ENCODE measurements around the gene OGG1.
A peak's percentile ranks its signal among the peaks of the same experiment; 100 is the strongest.

Gene OGG1

DNA sequence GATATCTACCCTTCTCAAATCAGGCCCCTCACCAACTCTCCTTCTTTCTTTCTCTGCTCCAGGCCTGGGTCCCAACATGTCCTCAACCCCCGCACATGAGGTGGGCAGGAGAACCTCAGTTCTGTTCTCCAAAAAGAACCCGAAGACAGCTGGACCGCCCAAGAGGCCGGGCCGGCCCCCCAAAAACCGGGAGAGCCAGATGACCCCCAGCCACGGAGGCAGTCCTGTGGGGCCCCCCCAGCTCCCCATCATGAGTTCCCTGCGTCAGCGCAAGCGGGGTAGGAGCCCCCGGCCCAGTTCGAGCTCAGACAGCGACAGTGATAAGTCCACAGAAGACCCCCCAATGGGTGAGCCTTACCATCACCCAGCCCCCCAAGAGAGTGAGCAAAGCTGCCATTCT is 5.6 kb upstream of the OGG1 start:
- Histone ChIP-seq H3K27me3 (ENCODE audit: control insufficient read depth, insufficient read depth, low read length) (no peaks in the 10 kb centered on the region), H3K4me1 (ENCODE audit: control insufficient read depth, insufficient read depth, low read length) (no peaks in the 10 kb centered on the region), H3K4me3 (ENCODE audit: low read length) (no peak overlapping the region), H3K9me3 (ENCODE audit: control insufficient read depth, insufficient read depth, low read length) (no peaks in the 10 kb centered on the region), H3K27ac (ENCODE audit: low read length) (no peak overlapping the region), H3K36me3 (ENCODE audit: control insufficient read depth, insufficient read depth, low read length) (peaks cover 63% of the 10 kb centered on the region)
- DNase-seq (ENCODE audit: low read depth, low spot score), result no peak
- WGBS (ENCODE audit: insufficient coverage, insufficient read length), result no CpG with 5 or more reads among the region's 13 CpGs

DNA sequence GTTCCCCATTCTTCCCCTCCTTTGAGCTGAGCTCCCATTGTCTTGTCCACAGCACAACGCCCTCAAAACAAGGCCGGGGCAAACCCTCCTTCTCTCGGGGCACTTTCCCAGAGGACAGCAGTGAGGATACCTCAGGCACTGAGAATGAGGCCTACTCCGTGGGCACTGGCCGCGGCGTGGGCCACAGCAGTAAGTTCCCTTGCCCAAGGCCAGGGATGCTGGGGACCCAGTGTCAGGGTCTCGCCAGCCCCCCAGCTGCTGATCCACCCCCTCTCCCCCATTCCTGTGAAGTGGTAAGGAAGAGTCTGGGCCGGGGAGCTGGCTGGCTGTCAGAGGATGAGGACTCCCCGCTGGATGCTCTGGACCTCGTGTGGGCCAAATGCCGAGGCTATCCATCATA is 4.2 kb upstream of the OGG1 start:
- Histone ChIP-seq H3K27me3 (ENCODE audit: control insufficient read depth, insufficient read depth, low read length) (no peaks in the 10 kb centered on the region), H3K4me1 (ENCODE audit: control insufficient read depth, insufficient read depth, low read length) (no peaks in the 10 kb centered on the region), H3K27ac (ENCODE audit: low read length) (no peak overlapping the region), H3K4me3 (ENCODE audit: low read length) (no peak overlapping the region), H3K36me3 (ENCODE audit: control insufficient read depth, insufficient read depth, low read length) (peaks cover 54% of the 10 kb centered on the region), H3K9me3 (ENCODE audit: control insufficient read depth, insufficient read depth, low read length) (no peaks in the 10 kb centered on the region)
- no peak for DNase-seq (ENCODE audit: low read depth, low spot score)
- WGBS (ENCODE audit: insufficient coverage, insufficient read length), result no CpG with 5 or more reads among the region's 12 CpGs

DNA sequence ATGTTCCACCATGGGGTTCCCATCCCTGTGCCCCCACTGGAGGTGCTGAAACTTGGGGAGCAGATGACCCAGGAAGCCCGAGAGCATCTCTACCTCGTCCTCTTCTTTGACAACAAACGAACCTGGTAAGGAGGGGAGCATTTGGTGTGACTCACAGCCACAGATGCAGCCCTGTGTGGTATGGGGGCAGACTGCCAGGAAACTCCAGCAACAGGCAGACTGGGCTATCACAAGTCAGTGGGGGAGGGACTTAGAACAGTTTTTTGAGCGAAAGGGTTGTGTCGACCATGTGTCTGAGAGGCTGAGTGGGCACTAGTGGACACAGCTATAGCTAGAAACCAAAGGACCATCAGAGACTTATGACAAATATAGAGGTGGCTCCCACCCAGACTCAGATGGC is 3.4 kb upstream of the OGG1 start:
- whole genome bisulfite sequencing (ENCODE audit: insufficient coverage, insufficient read length), result no CpG with 5 or more reads among the region's 5 CpGs
- Histone ChIP-seq H3K4me3 (ENCODE audit: low read length) (no peak overlapping the region), H3K36me3 (ENCODE audit: control insufficient read depth, insufficient read depth, low read length) (peaks cover 50% of the 10 kb centered on the region), H3K4me1 (ENCODE audit: control insufficient read depth, insufficient read depth, low read length) (no peaks in the 10 kb centered on the region), H3K9me3 (ENCODE audit: control insufficient read depth, insufficient read depth, low read length) (no peaks in the 10 kb centered on the region), H3K27ac (ENCODE audit: low read length) (no peak overlapping the region), H3K27me3 (ENCODE audit: control insufficient read depth, insufficient read depth, low read length) (no peaks in the 10 kb centered on the region)
- DNase-seq (ENCODE audit: low read depth, low spot score), result no peak

DNA sequence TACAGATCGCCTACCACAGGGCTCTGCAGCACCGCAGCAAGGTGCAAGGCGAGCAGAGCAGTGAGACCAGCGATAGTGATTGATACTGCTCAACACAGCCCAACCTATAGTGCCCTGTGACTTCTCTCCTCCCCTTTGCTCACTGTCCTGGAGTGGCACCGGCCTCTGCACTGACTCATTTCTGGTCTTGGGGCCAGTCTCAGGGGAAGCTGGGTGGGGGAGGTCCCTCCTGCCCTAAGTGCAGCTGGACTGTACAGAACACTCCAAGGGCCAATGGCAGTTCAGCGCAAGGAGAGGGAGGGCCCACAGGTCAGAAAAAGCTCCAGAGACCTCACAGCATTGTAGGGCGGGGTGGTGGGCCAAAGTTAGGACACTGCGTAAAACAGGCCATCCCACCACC is 2.5 kb upstream of the OGG1 start:
- no peaks in the 10 kb centered on the region for H3K4me1 ChIP-seq (ENCODE audit: control insufficient read depth, insufficient read depth, low read length)
- no peak overlapping the region for H3K4me3 ChIP-seq (ENCODE audit: low read length)
- no peaks in the 10 kb centered on the region for H3K27me3 ChIP-seq (ENCODE audit: control insufficient read depth, insufficient read depth, low read length)
- H3K36me3 ChIP-seq (ENCODE audit: control insufficient read depth, insufficient read depth, low read length), result peaks cover 49% of the 10 kb centered on the region
- H3K9me3 ChIP-seq (ENCODE audit: control insufficient read depth, insufficient read depth, low read length), result no peaks in the 10 kb centered on the region
- H3K27ac ChIP-seq (ENCODE audit: low read length), result no peak overlapping the region
- no peak for DNase-seq (ENCODE audit: low read depth, low spot score)
- WGBS (ENCODE audit: insufficient coverage, insufficient read length), result no CpG with 5 or more reads among the region's 8 CpGs

DNA sequence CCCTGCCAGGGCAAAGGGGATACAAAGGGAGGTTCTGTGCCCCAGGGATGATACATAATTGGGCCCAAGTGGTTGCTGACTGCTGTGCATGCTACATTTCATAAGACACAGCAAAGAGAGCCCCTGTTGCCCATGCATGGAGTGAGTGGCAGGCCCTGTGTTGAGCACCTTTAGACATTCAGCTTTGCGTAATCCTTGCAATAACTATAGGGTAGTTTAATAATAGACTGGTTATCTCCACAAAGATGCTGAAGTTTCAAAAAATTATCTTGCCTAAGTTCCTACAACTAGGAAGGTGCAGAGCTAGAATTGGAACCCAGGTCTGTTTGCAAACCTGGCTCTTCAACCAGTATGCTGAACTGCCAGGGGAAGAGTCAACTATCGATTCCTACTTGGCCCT is 1.7 kb upstream of the OGG1 start:
- Histone ChIP-seq H3K4me3 (ENCODE audit: low read length) (no peak overlapping the region), H3K9me3 (ENCODE audit: control insufficient read depth, insufficient read depth, low read length) (no peaks in the 10 kb centered on the region), H3K27ac (ENCODE audit: low read length) (no peak overlapping the region), H3K4me1 (ENCODE audit: control insufficient read depth, insufficient read depth, low read length) (no peaks in the 10 kb centered on the region), H3K27me3 (ENCODE audit: control insufficient read depth, insufficient read depth, low read length) (no peaks in the 10 kb centered on the region), H3K36me3 (ENCODE audit: control insufficient read depth, insufficient read depth, low read length) (peaks cover 45% of the 10 kb centered on the region)
- DNase-seq (ENCODE audit: low read depth, low spot score), result no peak
- WGBS (ENCODE audit: insufficient coverage, insufficient read length), result no CpG with 5 or more reads among the region's 2 CpGs

DNA sequence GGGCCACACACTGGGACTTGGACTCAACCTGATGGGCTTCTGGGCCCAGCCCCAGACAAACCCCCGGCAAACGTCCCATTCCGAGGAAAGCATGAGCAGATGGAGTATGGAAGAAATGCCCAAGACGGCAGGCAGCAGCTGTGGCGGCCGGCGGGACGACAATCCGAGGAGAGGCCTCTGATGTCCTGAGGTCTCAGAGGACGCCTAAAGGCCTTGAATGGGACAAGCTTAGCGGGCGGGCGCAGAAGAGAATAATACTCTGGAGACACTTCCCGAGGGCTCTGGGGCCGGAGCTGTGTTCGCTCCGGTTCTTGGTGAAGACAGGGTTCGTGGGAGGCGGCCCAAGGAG is 482 bp upstream of the OGG1 start:
- H3K9me3 ChIP-seq (ENCODE audit: control insufficient read depth, insufficient read depth, low read length), result no peaks in the 10 kb centered on the region
- H3K4me1 ChIP-seq (ENCODE audit: control insufficient read depth, insufficient read depth, low read length), result no peaks in the 10 kb centered on the region
- WGBS (ENCODE audit: insufficient coverage, insufficient read length), result no CpG with 5 or more reads among the region's 19 CpGs
- H3K36me3 ChIP-seq (ENCODE audit: control insufficient read depth, insufficient read depth, low read length), result peaks cover 34% of the 10 kb centered on the region
- peak overlapping the region; percentile 31; the same call in 1 of the 2 replicates for H3K4me3 ChIP-seq (ENCODE audit: low read length)
- DNase-seq (ENCODE audit: low read depth, low spot score), result no peak
- H3K27ac ChIP-seq (ENCODE audit: low read length), result no peak overlapping the region
- no peaks in the 10 kb centered on the region for H3K27me3 ChIP-seq (ENCODE audit: control insufficient read depth, insufficient read depth, low read length)

DNA sequence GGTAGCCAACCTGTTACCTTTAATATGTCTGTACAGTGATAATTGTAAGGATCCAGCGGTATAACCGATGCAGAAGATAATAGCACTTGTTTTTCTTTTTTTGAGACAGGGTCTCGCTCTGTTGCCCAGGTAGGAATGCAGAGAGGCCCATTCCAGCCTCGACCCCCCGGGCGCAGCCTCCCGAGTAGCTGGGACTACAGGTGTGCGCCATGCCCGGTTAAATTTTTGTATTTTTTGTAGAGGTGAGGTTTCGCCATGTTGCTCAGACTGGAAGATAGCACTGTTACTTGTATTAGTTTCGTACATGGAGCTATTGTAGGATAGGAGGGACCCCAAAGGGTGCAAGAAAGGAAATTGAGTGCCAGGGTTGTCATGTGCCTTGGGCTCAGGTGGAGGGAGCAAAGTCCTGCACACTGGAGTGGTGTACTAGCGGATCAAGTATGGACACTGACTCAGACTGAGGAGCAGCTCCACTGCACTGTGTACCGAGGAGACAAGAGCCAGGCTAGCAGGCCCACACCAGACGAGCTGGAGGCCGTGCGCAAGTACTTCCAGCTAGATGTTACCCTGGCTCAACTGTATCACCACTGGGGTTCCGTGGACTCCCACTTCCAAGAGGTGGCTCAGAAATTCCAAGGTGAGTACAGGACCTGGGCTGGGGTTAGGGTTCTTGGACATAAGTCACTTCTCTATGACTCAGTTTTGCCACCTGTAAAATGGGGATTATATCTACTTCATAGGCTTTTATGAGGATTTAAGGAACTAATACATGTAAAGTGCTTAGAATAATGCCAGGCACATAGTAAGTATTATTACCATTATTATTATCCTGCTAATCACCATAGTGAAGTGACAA is 1.0 kb downstream of the OGG1 start:
- H3K9me3 ChIP-seq (ENCODE audit: control insufficient read depth, insufficient read depth, low read length), result no peaks in the 10 kb centered on the region
- no CpG with 5 or more reads among the region's 17 CpGs for WGBS (ENCODE audit: insufficient coverage, insufficient read length)
- H3K4me3 ChIP-seq (ENCODE audit: low read length), result peak overlapping the region; percentile 76; the same call in 1 of the 2 replicates
- peaks cover 28% of the 10 kb centered on the region for H3K36me3 ChIP-seq (ENCODE audit: control insufficient read depth, insufficient read depth, low read length)
- no peaks in the 10 kb centered on the region for H3K4me1 ChIP-seq (ENCODE audit: control insufficient read depth, insufficient read depth, low read length)
- no peak for DNase-seq (ENCODE audit: low read depth, low spot score)
- no peaks in the 10 kb centered on the region for H3K27me3 ChIP-seq (ENCODE audit: control insufficient read depth, insufficient read depth, low read length)
- no peak overlapping the region for H3K27ac ChIP-seq (ENCODE audit: low read length)

DNA sequence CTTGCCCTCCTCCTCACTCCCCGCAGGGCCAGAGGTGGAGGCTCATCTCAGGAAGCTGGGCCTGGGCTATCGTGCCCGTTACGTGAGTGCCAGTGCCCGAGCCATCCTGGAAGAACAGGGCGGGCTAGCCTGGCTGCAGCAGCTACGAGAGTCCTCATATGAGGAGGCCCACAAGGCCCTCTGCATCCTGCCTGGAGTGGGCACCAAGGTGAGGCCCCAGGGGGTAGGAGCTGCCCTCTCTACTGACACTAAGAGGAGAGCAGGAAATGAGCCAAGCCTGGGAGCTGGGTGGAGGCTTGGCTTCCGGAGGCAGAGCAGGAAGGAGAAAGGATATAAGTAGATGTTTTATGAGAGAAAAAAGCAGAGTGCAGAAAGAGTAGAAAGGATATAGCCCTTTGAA is 4.9 kb downstream of the OGG1 start:
- Histone ChIP-seq H3K27ac (ENCODE audit: low read length) (no peak overlapping the region), H3K27me3 (ENCODE audit: control insufficient read depth, insufficient read depth, low read length) (no peaks in the 10 kb centered on the region), H3K4me1 (ENCODE audit: control insufficient read depth, insufficient read depth, low read length) (no peaks in the 10 kb centered on the region), H3K9me3 (ENCODE audit: control insufficient read depth, insufficient read depth, low read length) (no peaks in the 10 kb centered on the region), H3K36me3 (ENCODE audit: control insufficient read depth, insufficient read depth, low read length) (peaks cover 16% of the 10 kb centered on the region), H3K4me3 (ENCODE audit: low read length) (no peak overlapping the region)
- WGBS (ENCODE audit: insufficient coverage, insufficient read length), result no CpG with 5 or more reads among the region's 8 CpGs
- DNase-seq (ENCODE audit: low read depth, low spot score), result no peak

DNA sequence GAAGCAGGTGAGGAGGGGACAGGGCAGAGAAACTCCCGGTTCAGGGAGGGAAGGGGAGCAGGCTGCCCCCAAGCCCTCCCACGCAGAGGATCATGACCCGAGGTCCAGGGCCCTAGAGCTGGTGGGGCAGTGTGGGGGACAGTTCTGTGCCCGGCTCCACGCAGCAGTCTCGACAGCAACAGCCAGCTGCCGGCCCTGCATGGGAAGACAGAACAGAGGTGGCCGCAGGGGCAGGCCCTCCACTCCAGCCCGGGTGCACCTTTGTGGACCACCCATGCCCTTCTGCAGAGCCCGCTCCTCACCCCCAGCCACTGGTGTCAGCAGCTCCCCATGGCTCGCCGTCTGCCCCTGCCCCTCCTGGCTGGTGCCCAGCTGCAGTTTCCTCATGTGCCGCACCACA is 7.7 kb downstream of the OGG1 start:
- DNase-seq (ENCODE audit: low read depth, low spot score), result no peak
- Histone ChIP-seq H3K9me3 (ENCODE audit: control insufficient read depth, insufficient read depth, low read length) (no peaks in the 10 kb centered on the region), H3K4me1 (ENCODE audit: control insufficient read depth, insufficient read depth, low read length) (no peaks in the 10 kb centered on the region), H3K27me3 (ENCODE audit: control insufficient read depth, insufficient read depth, low read length) (no peaks in the 10 kb centered on the region), H3K36me3 (ENCODE audit: control insufficient read depth, insufficient read depth, low read length) (peaks cover 8% of the 10 kb centered on the region), H3K4me3 (ENCODE audit: low read length) (no peak overlapping the region), H3K27ac (ENCODE audit: low read length) (no peak overlapping the region)
- WGBS (ENCODE audit: insufficient coverage, insufficient read length), result no CpG with 5 or more reads among the region's 13 CpGs

DNA sequence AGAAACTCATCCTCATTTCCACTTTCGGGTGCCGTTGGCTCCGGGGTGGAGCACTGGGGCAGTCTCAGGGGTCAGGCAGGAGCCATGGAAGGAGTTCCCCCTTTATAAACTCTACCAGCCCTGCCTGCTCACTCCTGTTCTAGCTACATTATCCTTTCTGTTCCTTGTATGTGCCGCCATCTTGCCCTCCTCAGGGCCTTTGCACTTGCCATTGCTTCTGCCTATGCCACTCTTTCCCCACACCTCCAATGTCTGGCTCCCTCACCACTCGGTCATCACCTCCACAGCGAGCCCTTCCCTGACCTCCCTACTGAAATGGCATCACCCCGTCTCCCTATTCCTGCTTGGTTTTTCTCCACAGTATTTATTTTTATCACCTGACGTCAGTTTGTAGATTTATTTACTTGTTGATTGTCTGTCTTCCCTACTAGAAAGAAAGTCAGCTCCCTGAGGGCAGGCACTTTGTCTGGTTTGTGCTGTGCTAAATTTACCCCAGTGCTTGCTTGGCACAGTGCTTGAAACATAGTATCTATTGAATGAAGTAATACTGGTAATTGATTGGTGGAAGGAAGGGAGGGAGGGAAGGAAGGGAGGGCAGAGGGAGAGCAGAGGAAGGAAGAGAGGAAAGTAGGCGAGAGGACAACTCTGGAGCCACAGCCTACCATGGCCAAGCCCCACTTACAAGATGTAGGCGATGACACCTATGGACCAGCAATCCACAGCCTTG is 11.2 kb downstream of the OGG1 start:
- H3K36me3 ChIP-seq (ENCODE audit: control insufficient read depth, insufficient read depth, low read length), result peaks cover 3% of the 10 kb centered on the region; the same call in 1 of the 2 replicates
- no CpG with 5 or more reads among the region's 10 CpGs for WGBS (ENCODE audit: insufficient coverage, insufficient read length)

More for the DNA sequence above, 11.2 kb downstream of the OGG1 start:
- Histone ChIP-seq H3K27ac (ENCODE audit: low read length) (no peak overlapping the region), H3K27me3 (ENCODE audit: control insufficient read depth, insufficient read depth, low read length) (no peaks in the 10 kb centered on the region), H3K4me3 (ENCODE audit: low read length) (no peak overlapping the region), H3K4me1 (ENCODE audit: control insufficient read depth, insufficient read depth, low read length) (no peaks in the 10 kb centered on the region), H3K9me3 (ENCODE audit: control insufficient read depth, insufficient read depth, low read length) (no peaks in the 10 kb centered on the region)
- DNase-seq (ENCODE audit: low read depth, low spot score), result no peak
